HG03039 (cell line): ENCODE measurements around the gene GNB3.
"Not testable (repeated sequence)": the region's sequence is repeated elsewhere in the genome, so short reads cannot be mapped to it uniquely, and the experiment has no call there.

Experiments
- ATAC-seq: cut with Tn5 transposase; IDR thresholded peaks from one replicate; pipeline ENCODE4 v1.9.1; 2021; ENCODE audit warnings: mild to moderate bottlenecking, moderate library complexity; ENCODE audit not compliant: unreplicated experiment

Gene GNB3

GRCh38 chr12:6874015-6874368 lies 33.3 kb downstream of the GNB3 start:
- ATAC-seq, result not testable (repeated sequence)

- ATAC-seq, result not testable (repeated sequence)
Measured at GRCh38 chr12:6879824-6880223, 39.1 kb downstream of the GNB3 start.

DNA sequence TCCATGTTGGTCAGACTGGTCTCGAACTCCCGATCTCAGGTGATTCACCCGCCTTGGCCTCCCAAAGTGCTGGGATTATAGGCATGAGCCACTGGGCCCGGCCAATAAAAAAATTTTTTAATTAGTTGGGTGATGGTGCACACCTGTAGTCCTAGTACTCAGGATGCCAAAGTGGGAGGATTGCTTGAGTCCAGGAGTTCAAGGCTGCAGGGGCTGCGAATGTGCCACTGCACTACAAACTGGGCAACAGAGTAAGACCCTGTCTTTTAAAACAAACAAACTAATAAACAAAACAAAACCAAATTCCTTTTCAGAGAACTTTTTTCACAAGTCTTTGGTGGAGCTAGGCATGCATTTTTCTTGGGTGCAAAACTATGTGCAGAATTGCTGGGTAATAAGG lies 42.5 kb downstream of the GNB3 start:
- no peak for ATAC-seq

- no peak for ATAC-seq
Measured at GRCh38 chr12:6883683-6884082, 43.0 kb downstream of the GNB3 start.

GRCh38 chr12:6884539-6884938 lies 43.8 kb downstream of the GNB3 start:
- ATAC-seq, result no peak

- not testable (repeated sequence) for ATAC-seq
Measured at GRCh38 chr12:6886206-6886999, 45.7 kb downstream of the GNB3 start.

DNA sequence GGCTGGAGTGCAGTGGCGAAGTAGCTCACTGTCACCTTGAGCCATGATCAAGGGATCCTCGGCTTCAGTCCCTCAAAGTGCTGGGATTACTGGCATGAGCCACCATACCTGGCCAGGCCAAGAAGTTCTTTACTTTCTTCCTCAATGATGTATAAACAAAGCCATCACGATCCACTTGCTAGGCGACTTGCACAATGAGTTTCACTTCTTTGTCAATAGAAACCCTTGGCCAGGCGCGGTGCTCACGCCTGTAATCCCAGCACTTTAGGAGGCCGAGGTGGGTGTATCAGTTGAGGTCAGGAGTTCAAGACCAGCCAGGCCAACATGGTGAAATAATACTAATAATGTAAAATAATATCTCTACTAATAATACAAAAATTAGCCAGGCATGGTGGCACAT lies 46.7 kb downstream of the GNB3 start:
- ATAC-seq, result no peak

DNA sequence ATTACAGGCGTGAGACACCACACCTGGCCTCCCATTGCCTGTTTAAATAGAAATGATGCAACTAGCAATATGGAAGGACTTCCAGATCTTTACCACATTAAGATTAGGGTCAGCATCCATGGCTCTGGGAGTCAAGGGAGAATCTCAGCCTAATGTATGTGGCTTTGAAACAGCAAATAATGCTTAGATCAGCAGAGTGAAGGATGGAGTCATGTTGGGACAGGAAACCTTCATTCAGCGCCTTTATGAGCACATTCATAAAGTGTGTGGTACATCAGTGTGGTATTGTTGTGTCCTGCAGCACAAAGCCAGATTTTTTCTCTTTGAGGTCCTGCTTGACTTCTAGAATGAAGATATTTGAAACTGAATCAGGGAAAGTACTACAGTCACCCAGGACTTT lies 47.6 kb downstream of the GNB3 start:
- ATAC-seq, result no peak

DNA sequence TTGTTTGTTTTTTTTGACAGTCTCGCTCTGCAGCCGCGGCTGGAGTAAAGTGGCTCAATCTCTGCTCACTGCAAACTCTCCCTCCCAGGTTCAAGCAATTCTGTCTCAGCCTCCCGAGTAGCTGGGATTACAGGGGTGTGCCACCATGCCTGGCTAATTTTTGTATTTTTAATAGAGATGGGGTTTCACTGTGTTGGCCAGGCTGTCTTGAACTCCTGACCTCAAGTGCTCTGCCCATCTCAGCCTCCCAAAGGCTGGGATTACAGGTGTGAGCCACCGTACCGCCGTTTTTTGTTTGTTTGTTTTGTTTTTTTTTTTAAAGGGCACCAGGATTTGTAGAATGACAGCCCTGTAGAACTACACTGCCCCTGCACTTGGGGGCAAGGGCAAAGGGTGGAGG lies 48.1 kb downstream of the GNB3 start:
- ATAC-seq, result not testable (repeated sequence)

GRCh38 chr12:6889775-6890573 lies 49.2 kb downstream of the GNB3 start:
- ATAC-seq, result not testable (repeated sequence)

DNA sequence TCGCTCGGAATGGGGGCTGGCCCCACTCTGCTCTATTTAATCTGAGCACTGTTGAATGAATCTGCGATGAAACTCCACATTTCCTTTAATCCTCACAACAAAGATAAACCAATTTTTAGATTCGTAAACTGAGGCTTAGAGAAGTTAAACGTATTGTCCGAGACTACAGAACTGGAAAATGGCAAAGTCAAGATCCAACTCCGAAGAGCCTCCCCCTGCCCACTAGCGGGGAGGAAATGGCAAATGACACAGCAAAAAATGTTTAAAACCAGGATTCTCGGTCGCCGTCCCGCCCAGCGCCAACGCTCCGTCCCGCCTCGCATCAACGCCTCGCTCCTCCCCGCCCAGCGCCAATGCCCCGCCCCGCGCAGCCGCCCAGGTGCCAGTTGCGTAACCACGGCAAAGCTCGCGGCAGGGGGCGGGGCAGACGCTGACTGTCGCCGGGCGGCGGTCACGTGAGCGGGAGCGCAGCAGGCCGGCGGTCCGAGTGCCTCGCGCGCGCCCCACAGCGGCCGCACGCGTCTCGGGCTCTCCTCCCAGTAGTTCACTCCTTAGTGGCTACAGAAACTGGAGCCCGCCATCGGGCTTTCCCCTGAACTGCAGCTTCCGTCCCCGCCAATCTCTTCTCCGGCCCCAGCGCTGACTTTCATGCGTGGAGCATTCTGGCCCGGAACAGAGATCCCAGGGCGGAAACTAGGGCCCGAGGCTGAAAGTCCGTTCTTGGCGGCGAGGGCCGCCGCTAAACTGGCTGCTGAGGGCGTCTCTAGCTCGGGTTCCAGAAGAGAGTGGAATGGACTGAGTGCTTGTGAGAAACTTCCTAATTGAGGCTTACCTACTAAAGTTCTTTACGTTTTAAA lies 50.3 kb downstream of the GNB3 start:
- peak; percentile 89 for ATAC-seq

DNA sequence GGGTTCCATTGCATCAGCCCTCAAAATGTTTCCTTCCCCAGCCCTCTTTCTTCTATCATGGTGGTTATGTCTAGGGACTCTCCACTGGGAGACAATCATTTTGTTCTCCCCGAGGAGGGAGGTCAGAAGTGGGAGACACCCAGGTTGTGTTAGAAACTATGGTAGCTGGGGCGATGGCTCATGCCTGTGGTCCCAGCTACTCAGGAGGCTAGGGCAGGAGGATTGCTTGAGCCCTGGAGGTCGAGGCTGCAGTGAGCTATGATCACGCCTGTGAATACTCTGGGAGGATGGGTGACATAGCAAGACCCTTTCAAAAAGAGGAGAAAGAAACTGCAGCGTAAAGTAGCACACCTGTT lies 50.9 kb downstream of the GNB3 start:
- no peak for ATAC-seq

GRCh38 chr12:6892683-6893082 lies 52.0 kb downstream of the GNB3 start:
- ATAC-seq, result not testable (repeated sequence)

DNA sequence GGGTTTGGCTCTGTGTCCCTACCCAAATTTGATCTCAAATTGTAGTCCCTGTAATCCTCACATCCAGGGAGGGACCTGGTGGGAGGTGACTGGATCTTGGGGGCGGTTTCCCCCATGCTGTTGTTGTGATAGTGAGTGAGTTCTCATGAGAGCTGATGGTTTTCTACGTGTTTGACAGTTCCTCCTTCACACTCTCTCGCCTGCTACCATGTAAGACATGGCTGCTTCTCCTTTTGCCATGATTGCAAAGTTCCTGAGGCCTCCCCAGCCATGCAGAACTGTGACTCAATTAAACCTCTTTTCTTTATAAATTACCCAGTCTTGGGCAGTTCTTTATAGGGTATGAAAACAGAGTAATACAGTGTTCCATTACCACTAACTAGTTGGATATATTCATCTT lies 53.6 kb downstream of the GNB3 start:
- ATAC-seq, result no peak
